NCI-H1930 (cell line): ENCODE results near the gene MKI67.

Experiments used
- DNase-seq, 2 experiments: peaks; one replicate each; lab custom pipeline; 2025; lab: John Stamatoyannopoulos, UW

The MKI67 gene

DNA sequence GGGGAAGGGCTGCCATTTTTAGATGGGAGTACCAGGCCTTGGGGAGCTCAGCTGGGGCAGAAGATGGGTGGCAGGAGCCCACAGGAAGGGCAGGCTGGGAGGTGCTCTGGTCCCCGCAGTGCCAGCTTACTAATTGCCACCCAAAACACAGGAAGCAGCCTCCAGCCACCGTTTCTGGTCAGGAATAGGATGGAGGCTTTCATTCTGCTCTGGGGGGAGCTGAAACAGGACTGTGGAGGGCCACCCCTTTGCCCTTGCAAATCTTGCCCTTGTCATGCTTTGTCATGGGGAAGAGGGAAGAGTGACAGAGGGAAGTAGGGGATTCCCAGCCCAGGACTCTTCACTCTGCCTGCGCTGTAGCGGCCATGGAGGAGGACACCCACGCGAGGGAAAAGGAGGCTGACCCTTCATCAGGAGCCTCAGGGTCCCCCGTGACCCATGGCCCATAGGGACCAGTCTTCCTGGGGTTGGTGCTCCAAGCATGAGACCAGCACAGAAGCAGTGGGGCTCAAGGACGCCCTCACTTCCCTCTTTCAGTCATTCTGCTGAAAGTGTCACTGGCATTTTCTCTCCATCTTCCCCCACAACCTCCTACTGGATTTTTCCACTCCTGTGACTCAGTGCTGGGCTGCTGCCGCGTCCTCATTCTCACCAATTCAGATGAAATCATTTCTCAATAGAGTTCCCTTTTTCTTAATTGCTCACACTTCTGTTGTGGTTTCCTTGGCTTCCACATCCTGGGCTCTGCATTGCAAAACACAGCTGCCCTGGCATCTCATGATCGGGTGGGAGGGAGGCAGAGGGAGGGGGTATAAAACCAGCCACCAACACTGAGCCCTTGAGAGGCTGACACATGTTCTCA is 61.9 kb downstream of the MKI67 start:
- DNase-seq: no peak

DNA sequence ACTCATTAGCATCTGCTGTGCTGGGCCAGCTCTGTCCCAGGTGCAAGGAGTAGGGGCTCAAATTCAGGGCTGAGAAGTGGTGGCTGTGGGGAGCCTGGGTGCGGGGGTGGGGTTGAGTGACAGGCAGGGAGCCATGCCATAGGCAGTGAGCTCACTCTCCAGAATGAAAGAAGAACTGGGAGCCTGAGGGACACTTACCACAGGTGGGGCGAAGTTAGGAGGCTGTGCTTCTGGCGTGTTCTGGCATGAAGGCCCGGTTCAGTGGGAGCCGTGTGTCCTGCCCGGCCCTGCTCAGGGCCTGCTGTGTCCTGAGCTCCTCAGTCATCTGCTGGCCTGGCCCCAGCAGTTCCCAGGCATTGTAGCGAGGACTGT is 62.5 kb downstream of the MKI67 start:
- no peak for DNase-seq

DNA sequence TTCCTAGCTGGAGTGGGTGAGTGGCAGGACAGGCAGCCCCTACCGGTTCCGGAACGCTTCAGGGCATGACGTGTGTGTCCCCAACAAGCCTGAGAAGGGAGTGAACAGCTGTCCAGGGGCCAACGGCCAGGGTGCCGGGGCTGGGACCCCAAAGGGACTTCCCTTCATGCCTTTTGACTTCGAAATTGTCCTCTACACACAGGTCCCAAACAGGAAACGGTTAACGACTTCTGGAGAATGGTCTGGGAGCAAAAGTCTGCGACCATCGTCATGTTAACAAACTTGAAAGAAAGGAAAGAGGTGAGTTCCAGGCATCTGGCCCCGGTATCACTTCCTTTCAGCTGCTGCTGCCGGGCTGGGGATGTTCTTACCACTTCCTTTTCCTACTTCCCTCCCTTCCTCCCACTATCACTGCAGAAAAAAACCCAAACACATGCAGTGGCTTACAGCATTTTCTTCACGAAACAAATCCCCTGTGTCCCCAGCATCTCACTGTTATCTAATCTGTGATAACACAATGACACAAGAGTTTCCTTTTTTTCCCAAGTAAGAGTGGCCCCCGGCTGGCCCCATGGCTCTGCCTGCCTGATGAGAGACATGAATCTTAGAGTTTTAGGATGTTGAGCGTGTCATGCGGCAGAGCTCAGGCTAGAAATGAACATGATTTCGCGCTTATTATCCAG is 63.2 kb downstream of the MKI67 start:
- DNase-seq: no peak

- DNase-seq: no peak
These were observed 63.8 kb downstream of the MKI67 start for GRCh38 chr10:128062331-128062880.

- DNase-seq: no peak
These were observed 64.6 kb downstream of the MKI67 start for GRCh38 chr10:128061306-128062300.

GRCh38 chr10:128060341-128061250 is 65.6 kb downstream of the MKI67 start:
- DNase-seq: no peak

GRCh38 chr10:128059982-128060293 is 66.3 kb downstream of the MKI67 start:
- DNase-seq: no peak

- no peak for DNase-seq
These were observed 66.8 kb downstream of the MKI67 start for GRCh38 chr10:128059266-128059981.

GRCh38 chr10:128058750-128059134 is 67.5 kb downstream of the MKI67 start:
- no peak for DNase-seq

DNA sequence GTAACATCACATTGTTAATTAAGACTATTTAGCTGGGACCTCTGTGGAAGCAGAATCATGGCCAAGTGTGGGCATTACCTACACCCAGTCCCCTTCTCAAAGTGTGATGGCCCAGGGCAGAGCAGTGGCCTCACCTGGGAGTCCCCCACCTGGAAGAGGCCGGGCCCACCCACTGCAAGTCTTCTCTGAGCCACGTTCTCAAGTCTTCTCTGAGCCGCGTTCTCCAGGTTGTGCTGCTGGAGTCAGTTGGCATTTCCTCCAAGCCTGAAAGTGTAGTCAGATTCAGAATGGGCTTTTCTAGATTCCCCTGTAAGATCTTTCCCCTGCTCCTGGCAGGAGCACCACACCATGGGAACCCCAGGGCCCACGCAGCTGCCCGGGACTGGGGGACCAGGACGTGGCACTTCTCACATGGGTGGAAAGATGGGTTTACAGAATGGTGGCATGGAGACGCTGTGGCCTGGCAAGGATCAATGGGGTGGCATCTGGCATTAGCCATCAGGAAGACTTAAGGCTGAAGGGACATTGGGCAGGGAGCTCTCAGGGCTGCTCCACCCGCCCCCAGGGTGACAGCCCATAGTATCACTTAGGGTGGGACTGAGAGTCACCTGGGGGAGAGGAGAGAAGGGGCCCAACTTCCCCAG is 68.0 kb downstream of the MKI67 start:
- DNase-seq: no peak

GRCh38 chr10:128056303-128057050 is 69.7 kb downstream of the MKI67 start:
- DNase-seq: no peak

DNA sequence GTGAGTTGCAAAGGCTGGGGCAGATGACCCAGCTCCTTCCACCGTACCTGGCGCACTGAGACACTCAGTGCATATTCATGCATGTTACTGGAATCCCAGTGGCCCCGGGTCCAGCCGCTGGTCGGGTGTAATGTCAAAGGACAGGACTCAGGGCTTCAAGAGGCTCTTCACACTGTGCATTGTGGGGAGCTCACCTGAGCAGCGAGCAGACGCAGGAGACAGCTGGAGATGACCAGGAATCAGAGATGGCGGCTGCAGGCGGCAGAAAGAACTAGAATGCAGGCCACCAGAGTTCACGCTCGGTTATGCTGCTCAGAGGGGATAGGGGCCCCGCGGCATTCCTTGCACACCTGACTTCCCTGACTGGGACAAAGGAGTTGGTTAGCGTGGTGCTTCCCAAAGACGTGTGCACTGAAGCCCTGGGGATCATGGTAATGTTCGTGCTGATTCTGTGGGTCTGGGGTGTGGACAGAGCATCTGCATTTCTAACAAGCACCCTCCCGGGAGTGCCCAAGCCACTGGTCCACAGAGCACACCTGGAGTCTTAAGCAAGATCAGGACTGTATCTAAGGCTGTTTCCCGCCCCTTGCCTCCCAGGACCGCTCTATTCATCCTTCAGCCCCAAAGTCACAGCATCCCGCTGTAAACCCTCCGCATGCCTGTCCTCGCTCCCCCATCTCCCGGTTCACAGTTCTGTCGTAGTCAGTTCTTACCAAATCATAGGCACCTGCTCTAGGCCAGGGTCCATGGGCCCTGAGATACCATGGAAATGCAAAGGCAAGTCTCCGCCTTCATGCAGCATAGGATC is 71.0 kb downstream of the MKI67 start:
- DNase-seq: no peak

DNA sequence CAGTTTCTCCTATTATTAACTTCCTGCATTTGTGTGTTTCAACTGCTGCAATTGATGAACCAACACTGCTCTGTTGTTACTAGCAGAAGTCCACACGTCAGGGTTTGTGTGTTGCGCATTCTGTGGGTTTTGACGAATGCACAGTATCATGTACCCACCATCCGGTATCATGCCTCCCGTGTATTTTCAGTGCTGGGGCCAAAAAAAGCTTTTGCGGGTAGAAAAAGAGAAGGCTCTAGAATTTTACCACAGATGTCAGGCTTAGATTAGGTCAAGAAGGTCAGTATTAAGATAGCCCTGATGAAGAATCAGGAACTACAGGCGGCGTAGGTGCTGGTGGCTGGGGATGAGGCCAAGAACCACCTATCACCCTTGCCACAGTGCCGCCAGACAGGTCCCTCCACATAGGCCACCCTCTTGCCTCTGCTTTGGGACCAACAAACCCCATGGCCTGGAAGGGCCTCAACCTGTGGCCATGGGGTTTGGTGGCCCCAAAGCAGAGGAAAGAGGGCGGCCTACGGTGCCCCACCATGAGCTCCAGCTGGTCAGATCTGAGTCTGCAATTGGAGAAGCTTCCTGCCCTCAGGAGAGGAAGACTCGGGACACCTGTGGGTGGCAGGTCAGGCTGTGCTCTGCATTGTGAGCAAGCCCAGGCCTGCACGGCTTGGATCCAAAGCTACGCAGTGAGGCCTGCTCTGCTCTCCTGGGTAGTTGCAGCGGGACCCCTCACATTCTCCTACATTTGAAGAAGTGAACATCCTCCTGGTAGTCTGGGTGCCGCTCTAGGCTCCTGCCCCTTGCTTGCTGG is 71.9 kb downstream of the MKI67 start:
- no peak for DNase-seq

GRCh38 chr10:128053356-128053755 is 72.9 kb downstream of the MKI67 start:
- no peak for DNase-seq

DNA sequence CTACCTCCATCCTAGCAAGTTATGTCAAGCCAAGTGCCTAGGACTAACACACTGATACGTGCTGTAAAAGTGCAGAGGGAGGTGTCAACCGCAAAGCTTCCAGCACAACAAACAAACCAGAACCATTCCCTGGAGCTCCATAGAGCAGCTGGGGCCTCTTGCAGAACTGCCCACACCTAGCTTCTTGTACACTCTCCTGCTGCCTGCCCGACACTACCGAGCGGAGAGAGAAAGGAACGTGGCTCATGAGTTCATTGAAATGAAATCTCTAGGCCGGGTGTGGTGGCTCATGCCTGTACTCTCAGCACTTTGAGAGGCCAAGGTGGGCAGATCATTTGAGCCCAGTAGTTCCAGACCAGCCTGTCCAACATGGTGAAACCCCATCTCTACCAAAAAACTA is 73.5 kb downstream of the MKI67 start:
- DNase-seq: no peak

- DNase-seq: no peak
These were observed 74.7 kb downstream of the MKI67 start for GRCh38 chr10:128051548-128051947.

- DNase-seq: no peak
These were observed 75.3 kb downstream of the MKI67 start for GRCh38 chr10:128050936-128051335.

GRCh38 chr10:128050121-128050516 is 76.1 kb downstream of the MKI67 start:
- no peak for DNase-seq
